Activated naive CD4-positive, alpha-beta T cell treated with anti-CD3 and anti-CD28 coated beads for 36 hours (primary cell): ENCODE data around the gene NRCAM. TPM values are rescaled to one million over a fixed set of nuclear protein-coding genes. Genes with fewer than 3 reads are reported as not detected.

Experiments
- CTCF ChIA-PET: fragments of 350-600 bp; sonication (Branson Sonifier 250); formaldehyde crosslinking; loops from one replicate; lab custom pipeline; 2021; ENCODE audit warnings: antibody characterized with exemption; lab: Charles Lee
- DNase-seq: peaks from one replicate; pipeline ENCODE4 v3.0.0-alpha.2; 2020
- H3K27ac Mint-ChIP-seq: one replicate; pipeline ENCODE4 v1.8.0; 2021; ENCODE audit warnings: mild to moderate bottlenecking, mixed read lengths
- H3K27me3 Mint-ChIP-seq: one replicate; pipeline ENCODE4 v1.8.0; 2021; ENCODE audit warnings: low read depth, mixed read lengths
- H3K36me3 Mint-ChIP-seq: one replicate; pipeline ENCODE4 v1.8.0; 2021; ENCODE audit warnings: low read depth, mixed read lengths
- H3K4me1 Mint-ChIP-seq: one replicate; pipeline ENCODE4 v1.8.0; 2021; ENCODE audit warnings: low read depth, mixed read lengths
- H3K4me3 Mint-ChIP-seq: one replicate; pipeline ENCODE4 v1.8.0; 2021; ENCODE audit warnings: mild to moderate bottlenecking, moderate library complexity, mixed read lengths
- H3K9me3 Mint-ChIP-seq: one replicate; pipeline ENCODE4 v1.8.0; 2021; ENCODE audit warnings: mixed read lengths
- intact Hi-C: fragments of 100-400 bp; cut with micrococcal nuclease; formaldehyde crosslinking; loops from one replicate; pipeline ENCODE4 v1.15.1; 2023
- total RNA-seq, 2 experiments: library from RNA; stranded (reverse); gene quantifications; one replicate each; pipeline ENCODE4 v1.2.3, GENCODE V29; 2021

NRCAM gene
- total RNA-seq, 2 experiments from 2014 or later: 0.81 to 1.0 TPM

DNA sequence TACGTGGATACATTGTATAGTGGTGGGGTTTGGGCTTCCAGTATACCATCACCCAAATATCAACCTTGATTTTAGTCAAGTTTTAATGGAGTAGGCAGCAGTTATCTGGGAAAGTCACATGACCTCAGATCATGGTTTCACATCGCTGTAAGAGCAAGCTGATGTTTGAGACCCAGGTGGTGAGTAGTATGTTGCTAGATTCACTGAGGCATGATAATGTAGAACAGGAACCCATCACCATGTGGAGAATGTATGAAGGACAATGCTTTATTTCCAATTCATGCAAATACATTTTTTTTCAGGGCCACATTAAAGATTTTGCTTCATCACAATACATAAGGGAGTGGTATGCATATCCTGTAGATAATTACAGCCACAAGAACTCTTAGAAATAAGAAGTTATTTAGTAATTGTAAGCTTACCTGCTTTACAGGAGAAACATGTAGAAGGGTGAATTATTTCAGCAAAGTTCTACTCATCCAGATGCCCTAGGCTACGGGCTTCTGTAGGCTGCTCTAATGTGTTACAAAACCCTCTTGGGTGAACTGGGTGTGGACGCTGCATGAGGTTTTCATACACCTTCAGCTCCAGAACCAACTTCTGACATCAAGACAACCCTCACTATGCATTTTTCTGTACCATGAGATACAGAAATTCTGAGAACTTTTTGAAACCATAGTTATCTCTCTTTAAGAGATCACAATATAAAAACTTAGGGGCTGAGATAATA is 298.5 kb downstream of the NRCAM start:
- CTCF ChIA-PET: interaction anchor here (1.2 kb wide), 1 partner anchor 12 kb away, joined by 3 read pairs; no protein-coding TSS in a partner anchor
- Mint-ChIP-seq H3K36me3 (no peaks in the 10 kb centered on the region), H3K27me3 (peaks cover 1% of the 10 kb centered on the region), H3K4me3 (no peak overlapping the region), H3K4me1 (peaks cover 3% of the 10 kb centered on the region), H3K27ac (no peak overlapping the region), H3K9me3 (no peaks in the 10 kb centered on the region)
- intact Hi-C loops: no loop called here
- no peak for DNase-seq

DNA sequence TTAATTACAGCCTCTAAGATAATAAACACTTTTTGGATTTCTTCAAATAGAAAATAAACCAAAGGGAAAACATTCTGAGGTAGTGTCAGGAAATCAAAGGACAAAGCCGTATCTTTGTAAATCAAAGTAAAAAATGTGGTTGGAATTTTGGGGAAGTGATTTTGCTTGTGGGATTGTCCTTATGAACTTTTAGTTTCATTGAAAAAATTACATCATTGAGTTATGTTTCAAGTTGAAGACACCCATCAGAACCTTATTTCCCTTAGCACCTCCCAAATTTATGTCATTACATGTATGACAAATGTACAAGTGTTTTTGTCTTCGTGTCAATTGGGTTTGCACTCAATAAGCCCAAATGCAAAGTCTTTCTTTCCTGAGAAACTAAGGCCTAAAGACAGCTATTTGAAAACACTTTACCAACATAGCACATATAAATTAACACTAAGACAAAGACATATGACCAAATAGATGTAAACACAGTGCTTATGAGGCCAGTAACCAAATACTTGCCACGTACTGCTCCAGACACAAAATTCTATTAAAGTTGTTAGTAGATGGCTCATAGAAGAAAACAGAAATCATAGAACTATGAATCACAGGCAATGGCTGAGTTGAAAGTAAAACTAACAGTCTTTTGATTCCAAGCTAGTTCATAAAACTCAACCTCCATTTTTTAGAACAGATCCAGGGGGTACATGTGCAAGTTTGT is 299.2 kb downstream of the NRCAM start:
- intact Hi-C loops: no loop called here
- DNase-seq: no peak
- H3K27me3 Mint-ChIP-seq: peaks cover 3% of the 10 kb centered on the region
- CTCF ChIA-PET: interaction anchor here (1.2 kb wide), 1 partner anchor 11 kb away, joined by 3 read pairs; no protein-coding TSS in a partner anchor
- H3K36me3 Mint-ChIP-seq: no peaks in the 10 kb centered on the region
- H3K4me1 Mint-ChIP-seq: peaks cover 3% of the 10 kb centered on the region
- H3K4me3 Mint-ChIP-seq: no peak overlapping the region
- H3K27ac Mint-ChIP-seq: no peak overlapping the region
- H3K9me3 Mint-ChIP-seq: no peaks in the 10 kb centered on the region

DNA sequence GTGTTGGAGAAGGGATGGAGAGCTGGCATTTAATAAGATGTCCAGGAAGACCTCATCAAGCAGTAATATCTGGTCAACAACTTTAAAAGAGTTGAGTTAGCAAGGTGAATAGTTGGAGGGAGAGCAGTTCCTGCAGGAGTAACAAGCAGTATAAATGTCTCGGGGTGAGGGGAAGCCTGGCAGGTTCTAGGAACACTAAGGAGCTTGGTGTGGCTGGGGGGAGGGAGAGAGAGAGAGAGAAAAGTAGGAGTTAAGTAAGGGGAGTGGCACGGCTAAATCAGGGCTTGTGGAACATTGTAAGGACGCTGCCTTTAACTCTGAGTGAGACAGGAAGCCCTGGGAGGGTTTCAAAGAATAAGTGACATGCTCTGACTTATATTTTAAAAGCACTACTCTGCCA is 304.0 kb downstream of the NRCAM start:
- H3K27ac Mint-ChIP-seq: no peak overlapping the region
- DNase-seq: no peak
- no peaks in the 10 kb centered on the region for H3K36me3 Mint-ChIP-seq
- peaks cover 3% of the 10 kb centered on the region for H3K27me3 Mint-ChIP-seq
- CTCF ChIA-PET: no interaction called here
- H3K4me1 Mint-ChIP-seq: no peaks in the 10 kb centered on the region
- no peak overlapping the region for H3K4me3 Mint-ChIP-seq
- H3K9me3 Mint-ChIP-seq: no peaks in the 10 kb centered on the region
- intact Hi-C loops: no loop called here

DNA sequence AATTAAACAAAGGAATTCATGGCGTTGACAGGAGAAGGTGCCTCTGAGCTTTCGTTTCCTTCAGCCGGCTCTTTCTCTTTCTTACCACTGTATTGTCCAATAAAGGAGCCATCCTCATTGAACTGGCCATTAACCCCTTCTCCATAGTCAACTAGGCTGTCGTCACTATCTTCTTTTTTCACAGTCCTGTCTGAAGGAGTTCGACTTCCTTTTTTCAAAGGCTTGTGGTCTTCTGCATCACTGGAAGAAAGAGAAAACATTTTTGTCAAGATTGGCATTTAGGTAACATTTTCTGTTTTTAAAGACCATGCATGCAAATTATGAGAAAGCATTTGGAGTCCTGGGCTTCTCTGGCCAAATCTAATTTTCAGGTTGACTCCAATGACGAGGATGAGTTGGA is 306.3 kb downstream of the NRCAM start:
- no peak overlapping the region for H3K4me3 Mint-ChIP-seq
- CTCF ChIA-PET: no interaction called here
- H3K4me1 Mint-ChIP-seq: no peaks in the 10 kb centered on the region
- no peak for DNase-seq
- no peak overlapping the region for H3K27ac Mint-ChIP-seq
- no peaks in the 10 kb centered on the region for H3K9me3 Mint-ChIP-seq
- intact Hi-C loops: loop anchor here (5.0 kb wide), 1 partner anchor 408 kb away; the partner anchor contains the start of gene CBLL1
- H3K27me3 Mint-ChIP-seq: peaks cover 3% of the 10 kb centered on the region
- no peaks in the 10 kb centered on the region for H3K36me3 Mint-ChIP-seq

DNA sequence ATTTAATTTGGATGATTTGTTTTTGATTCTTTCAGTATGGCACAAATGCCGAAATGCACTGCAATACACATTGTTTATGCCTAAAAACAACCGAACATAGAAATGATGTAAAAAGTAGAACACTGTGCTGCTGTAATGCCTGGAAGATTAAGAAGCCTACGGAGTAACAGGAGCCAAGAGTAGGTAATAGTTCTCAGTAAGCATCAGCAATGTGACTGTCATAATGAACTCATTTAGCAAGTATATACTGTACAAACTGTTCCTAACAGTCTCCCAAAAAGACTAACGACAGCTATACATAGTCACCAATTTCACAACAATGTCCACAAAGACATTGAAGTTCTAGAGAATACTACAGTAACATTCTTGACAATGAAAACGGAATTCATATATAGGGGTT is 307.1 kb downstream of the NRCAM start:
- CTCF ChIA-PET: interaction anchor here (0.6 to 1.5 kb wide), 2 partner anchors 35 to 52 kb away, joined by 3 to 7 read pairs; no protein-coding TSS in a partner anchor
- Mint-ChIP-seq H3K4me1 (no peaks in the 10 kb centered on the region), H3K9me3 (no peaks in the 10 kb centered on the region), H3K36me3 (no peaks in the 10 kb centered on the region), H3K4me3 (no peak overlapping the region), H3K27ac (no peak overlapping the region), H3K27me3 (peaks cover 3% of the 10 kb centered on the region)
- DNase-seq: no peak
- intact Hi-C loops: loop anchor here (5.0 kb wide), 1 partner anchor 407 kb away; the partner anchor contains the start of gene CBLL1

DNA sequence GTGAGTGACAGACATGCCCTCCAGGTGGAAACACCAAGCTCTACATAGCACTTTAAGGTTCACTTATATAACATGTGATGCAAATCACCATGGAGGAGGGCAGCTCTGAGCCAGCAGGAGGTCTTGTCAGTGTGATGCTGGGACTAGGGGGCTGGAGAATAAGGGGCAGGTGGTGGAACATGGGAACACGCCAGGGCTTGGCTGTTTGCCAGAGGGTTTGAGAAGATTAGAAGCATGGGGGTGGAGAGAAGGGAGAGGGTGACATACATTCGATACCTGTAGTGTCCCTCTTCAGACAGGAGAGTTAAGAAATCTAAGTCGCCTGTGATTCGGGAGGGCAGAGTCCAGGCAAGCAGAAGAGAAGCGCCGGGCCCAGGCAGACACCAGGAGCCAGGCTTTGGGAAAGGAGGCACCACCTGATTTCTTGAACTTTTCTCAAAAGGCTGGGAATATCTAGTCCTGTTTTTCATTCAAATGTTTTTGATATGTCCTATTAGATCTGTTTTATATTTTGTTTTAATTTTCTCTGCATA is 309.1 kb downstream of the NRCAM start:
- intact Hi-C loops: loop anchor here (5.0 kb wide), 1 partner anchor 405 kb away; the partner anchor contains the start of gene CBLL1
- Mint-ChIP-seq H3K36me3 (no peaks in the 10 kb centered on the region), H3K27ac (no peak overlapping the region), H3K9me3 (no peaks in the 10 kb centered on the region), H3K4me3 (no peak overlapping the region), H3K4me1 (no peaks in the 10 kb centered on the region), H3K27me3 (no peaks in the 10 kb centered on the region)
- no peak for DNase-seq
- CTCF ChIA-PET: interaction anchor here (0.8 to 3.0 kb wide), 6 partner anchors 10 to 255 kb away, joined by 3 to 61 read pairs (median 10); partner anchors contain the start of gene LAMB1

DNA sequence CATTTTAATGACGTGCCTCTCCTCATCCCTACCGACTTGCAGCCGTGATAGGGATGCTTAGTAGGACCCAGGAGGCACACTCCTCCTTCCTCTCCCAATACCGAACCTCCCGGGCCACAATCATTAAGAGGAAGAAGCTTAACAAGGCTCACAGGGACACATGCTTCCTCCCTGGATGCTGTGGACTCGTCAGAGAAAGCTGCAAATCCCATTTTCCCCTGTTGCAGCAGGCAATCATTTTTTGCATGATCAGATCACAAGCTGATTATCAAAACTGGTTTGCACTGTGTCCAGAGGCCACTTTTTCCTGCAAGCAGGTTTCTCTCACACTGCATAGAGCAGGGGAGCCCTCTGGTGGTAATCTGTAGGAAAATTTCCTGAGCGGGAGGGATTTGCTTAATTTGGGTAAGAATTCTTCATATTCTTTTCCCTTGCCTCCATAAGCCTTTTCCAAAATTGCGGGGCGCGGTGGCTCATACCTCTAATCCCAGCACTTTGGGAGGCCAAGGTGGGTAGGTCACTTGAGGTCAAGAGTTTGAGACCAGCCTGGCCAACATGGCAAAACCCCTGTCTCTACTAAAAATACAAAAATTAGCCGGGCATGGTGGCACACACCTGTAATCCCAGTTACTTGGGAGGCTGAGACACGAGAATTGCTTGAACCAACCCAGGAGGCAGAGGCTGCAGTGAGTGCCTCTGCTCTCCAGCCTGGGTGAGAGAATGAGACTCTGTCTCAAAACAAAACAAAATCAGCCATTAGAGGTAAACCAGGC is 310.0 kb downstream of the NRCAM start:
- Mint-ChIP-seq H3K27ac (no peak overlapping the region), H3K4me3 (no peak overlapping the region)
- intact Hi-C loops: loop anchor here (1.0 to 5.0 kb wide), 4 partner anchors 32 to 404 kb away; partner anchors contain the start of gene CBLL1

DNA sequence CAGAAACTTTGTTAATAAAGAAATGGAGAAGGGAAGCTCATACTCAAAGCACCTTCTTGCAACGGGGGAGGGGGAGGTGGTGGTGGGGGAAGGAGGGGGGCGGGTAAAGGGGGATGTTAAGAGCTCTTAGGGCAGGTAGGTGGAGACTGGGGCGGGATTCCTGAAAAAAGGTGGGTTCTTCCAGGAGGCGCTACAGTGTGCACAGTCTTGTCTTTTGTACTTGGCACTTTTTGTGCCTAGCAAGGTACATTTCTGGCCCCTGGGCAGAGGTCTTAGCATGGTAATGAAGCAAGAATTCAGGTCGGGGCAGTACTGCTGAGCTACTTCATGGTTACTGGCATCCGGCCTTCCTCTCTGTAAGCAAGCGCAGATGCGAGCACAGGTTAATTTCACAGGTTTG is 310.8 kb downstream of the NRCAM start:
- Mint-ChIP-seq H3K27me3 (no peaks in the 10 kb centered on the region), H3K9me3 (no peaks in the 10 kb centered on the region), H3K4me3 (no peak overlapping the region), H3K36me3 (no peaks in the 10 kb centered on the region), H3K4me1 (no peaks in the 10 kb centered on the region), H3K27ac (no peak overlapping the region)
- no peak for DNase-seq
- intact Hi-C loops: loop anchor here (5.0 kb wide), 1 partner anchor 403 kb away; the partner anchor contains the start of gene CBLL1
- CTCF ChIA-PET: interaction anchor here (0.6 to 3.0 kb wide), 26 partner anchors 8 to 402 kb away, joined by 3 to 61 read pairs (median 4); partner anchors contain the start of genes LAMB1 and LAMB4

More for the DNA sequence above, 310.0 kb downstream of the NRCAM start:
- peak; percentile 64 for DNase-seq
- CTCF ChIA-PET: interaction anchor here (0.6 to 3.0 kb wide), 26 partner anchors 9 to 403 kb away, joined by 3 to 61 read pairs (median 4); partner anchors contain the start of gene LAMB1
- Mint-ChIP-seq H3K36me3 (no peaks in the 10 kb centered on the region), H3K9me3 (no peaks in the 10 kb centered on the region), H3K27me3 (no peaks in the 10 kb centered on the region), H3K4me1 (no peaks in the 10 kb centered on the region)

DNA sequence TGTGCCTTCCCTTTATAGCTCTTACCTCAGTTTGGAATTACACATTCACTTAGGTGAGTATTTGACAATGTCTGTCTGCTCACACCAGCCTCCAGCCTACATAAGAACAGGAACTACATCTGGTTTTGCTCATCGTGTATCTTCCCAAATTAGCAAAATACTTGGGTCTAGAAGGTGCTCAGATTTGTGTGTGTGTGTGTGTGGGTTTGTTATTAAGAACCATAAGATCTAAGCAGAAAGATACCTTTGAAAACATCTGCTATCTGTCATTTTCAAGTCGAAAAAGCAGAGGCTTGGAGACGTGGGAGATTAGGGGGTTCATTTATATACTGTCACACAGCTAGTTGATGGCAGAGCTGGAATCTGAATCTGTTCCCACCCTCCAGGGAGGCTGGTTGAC is 311.3 kb downstream of the NRCAM start:
- CTCF ChIA-PET: interaction anchor here (0.8 to 3.0 kb wide), 15 partner anchors 8 to 402 kb away, joined by 3 to 61 read pairs (median 5); partner anchors contain the start of genes LAMB1 and LAMB4
- H3K27ac Mint-ChIP-seq: no peak overlapping the region
- H3K36me3 Mint-ChIP-seq: no peaks in the 10 kb centered on the region
- intact Hi-C loops: loop anchor here (5.0 kb wide), 1 partner anchor 403 kb away; the partner anchor contains the start of gene CBLL1
- H3K4me1 Mint-ChIP-seq: no peaks in the 10 kb centered on the region
- DNase-seq: no peak
- H3K4me3 Mint-ChIP-seq: no peak overlapping the region
- H3K27me3 Mint-ChIP-seq: no peaks in the 10 kb centered on the region
- no peaks in the 10 kb centered on the region for H3K9me3 Mint-ChIP-seq

DNA sequence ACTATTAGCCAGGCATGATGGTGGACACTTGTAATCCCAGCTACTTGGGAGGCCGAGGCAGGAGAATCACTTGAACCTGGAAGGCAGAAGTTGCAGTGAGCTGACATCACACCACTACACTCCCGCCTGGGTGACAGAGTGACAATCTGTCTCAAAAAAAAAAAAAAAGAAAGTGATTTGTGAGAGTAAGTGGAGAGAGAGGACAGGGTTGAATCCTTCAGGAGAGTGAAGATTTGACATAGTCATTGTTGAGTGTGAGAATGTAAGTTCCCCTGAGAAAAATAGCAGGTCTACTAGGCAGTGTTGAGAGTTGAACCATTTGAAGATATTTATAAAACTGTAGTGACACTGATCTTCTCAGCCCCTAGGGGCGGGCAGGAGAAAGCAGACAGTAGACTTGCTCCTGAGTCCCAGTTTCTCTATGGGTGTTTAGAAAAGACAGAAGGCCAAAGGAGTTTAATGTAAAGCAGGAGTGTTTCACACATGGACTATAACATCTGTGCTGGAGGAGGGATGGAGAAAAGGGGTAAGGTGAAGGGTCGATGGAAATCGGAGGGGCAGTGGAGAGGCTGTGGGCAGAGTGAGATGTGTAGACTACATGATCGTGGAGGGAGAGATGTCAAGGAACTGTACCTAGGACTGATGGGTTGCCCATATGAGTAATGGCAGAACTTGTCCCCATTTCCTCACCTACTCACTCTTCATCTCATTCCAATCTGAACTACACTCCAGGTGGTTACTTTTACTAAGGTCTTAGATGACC is 312.4 kb downstream of the NRCAM start:
- intact Hi-C loops: no loop called here
- no peak overlapping the region for H3K4me3 Mint-ChIP-seq
- no peaks in the 10 kb centered on the region for H3K27me3 Mint-ChIP-seq
- no peaks in the 10 kb centered on the region for H3K36me3 Mint-ChIP-seq
- H3K27ac Mint-ChIP-seq: no peak overlapping the region
- H3K4me1 Mint-ChIP-seq: no peaks in the 10 kb centered on the region
- CTCF ChIA-PET: interaction anchor here (0.7 to 1.1 kb wide), 2 partner anchors 20 to 232 kb away, joined by 3 read pairs; no protein-coding TSS in a partner anchor
- no peaks in the 10 kb centered on the region for H3K9me3 Mint-ChIP-seq
- no peak for DNase-seq
